ENCODE data around the gene GAS2. TPM values are rescaled to one million over a fixed set of nuclear protein-coding genes. Genes with fewer than 3 reads are reported as not detected.

Gene GAS2
- total and polyA plus RNA-seq, 2 donors (not counting 1 experiment from before 2014, with no cell fraction given) = 0.27 to 1.2 TPM

- Histone ChIP-seq H4K20me1 (ENCODE audit: control insufficient read depth, extremely low read depth, insufficient read depth, low read length) (no peaks in the 10 kb centered on the region), H3K79me2 (ENCODE audit: control insufficient read depth, insufficient read depth, low read length) (no peaks in the 10 kb centered on the region), H3K27me3 (ENCODE audit: control insufficient read depth, insufficient read depth, low read length) (no peaks in the 10 kb centered on the region), H3K4me3 (replicated peaks in 1 of 4; ENCODE audit: control extremely low read depth in 1 of 4, insufficient read depth in 1 of 4, low read depth in 3 of 4, low read length in 4 of 4) (no peak overlapping the region), H3K9ac (ENCODE audit: insufficient read depth, low read length) (no peak overlapping the region), H3K27ac (ENCODE audit: insufficient read depth, low read length) (no peak overlapping the region), H3K4me1 (ENCODE audit: control insufficient read depth, extremely low read depth, insufficient read depth, low read length) (no peaks in the 10 kb centered on the region), H3K9me3 (ENCODE audit: control insufficient read depth, insufficient read depth, low read depth, low read length) (no peaks in the 10 kb centered on the region), H2AFZ (ENCODE audit: low read length) (no peak overlapping the region), H3K36me3 (ENCODE audit: control insufficient read depth, insufficient read depth, low read length) (no peaks in the 10 kb centered on the region), H3K4me2 (ENCODE audit: extremely low read depth, insufficient read depth, low read length) (no peak overlapping the region)
- no peak for DNase-seq (ENCODE audit: low read depth in 2 of 2)
- no peak for TF ChIP-seq EZH2 (IDR thresholded peaks at IDR 0.05; ENCODE audit: low read length, missing control alignments)
- TF ChIP-seq, protein P1, sequence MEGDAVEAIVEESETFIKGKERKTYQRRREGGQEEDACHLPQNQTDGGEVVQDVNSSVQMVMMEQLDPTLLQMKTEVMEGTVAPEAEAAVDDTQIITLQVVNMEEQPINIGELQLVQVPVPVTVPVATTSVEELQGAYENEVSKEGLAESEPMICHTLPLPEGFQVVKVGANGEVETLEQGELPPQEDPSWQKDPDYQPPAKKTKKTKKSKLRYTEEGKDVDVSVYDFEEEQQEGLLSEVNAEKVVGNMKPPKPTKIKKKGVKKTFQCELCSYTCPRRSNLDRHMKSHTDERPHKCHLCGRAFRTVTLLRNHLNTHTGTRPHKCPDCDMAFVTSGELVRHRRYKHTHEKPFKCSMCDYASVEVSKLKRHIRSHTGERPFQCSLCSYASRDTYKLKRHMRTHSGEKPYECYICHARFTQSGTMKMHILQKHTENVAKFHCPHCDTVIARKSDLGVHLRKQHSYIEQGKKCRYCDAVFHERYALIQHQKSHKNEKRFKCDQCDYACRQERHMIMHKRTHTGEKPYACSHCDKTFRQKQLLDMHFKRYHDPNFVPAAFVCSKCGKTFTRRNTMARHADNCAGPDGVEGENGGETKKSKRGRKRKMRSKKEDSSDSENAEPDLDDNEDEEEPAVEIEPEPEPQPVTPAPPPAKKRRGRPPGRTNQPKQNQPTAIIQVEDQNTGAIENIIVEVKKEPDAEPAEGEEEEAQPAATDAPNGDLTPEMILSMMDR (conservative IDR thresholded peaks at IDR 0.05 in 1 of 2, IDR thresholded peaks at IDR 0.05 in 1 of 2; ENCODE audit: low read depth in 1 of 2, low read length in 2 of 2) = no peak
These were observed 33.0 kb upstream of the GAS2 start for GRCh38 chr11:22633354-22633902.

DNA sequence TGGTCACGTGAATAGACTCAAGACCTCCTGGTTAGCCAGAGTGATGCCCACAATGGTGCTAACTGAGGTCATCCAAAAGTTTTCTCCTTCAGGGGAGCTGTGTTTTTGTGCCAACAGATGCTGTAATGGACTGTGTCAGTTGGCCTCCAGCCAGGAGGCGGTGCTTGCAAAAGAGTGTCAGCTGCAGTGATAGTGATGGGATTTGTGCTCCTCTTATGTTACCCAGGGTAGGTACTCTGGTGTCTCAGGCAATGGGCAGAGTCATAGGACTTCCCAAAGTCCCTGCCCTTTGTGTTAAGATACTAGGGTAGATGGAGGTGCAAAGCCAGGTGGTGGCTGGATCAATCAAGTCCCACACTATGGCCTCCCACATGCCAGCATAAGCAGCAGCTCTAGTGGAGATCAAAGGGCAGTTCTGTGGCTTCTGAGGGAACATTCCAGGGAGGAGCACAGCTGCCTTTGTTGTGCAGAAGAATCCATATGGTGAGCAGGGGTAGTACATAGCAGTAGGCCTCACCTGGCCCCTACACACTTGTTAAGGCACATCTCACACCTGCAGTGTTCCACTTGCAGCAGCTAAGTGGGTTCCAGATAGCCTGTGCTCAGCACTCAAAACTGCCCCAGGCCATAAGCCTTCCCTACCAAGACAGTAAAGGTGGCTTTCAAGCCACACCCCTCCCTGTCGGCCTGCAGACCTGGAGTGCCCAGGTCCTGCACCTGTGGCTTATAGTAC is 31.3 kb upstream of the GAS2 start:
- no peaks in the 10 kb centered on the region for H3K79me2 ChIP-seq (ENCODE audit: control insufficient read depth, insufficient read depth, low read length)
- H3K9ac ChIP-seq (ENCODE audit: insufficient read depth, low read length) = no peak overlapping the region
- no peaks in the 10 kb centered on the region for H3K27me3 ChIP-seq (ENCODE audit: control insufficient read depth, insufficient read depth, low read length)
- H3K4me3 ChIP-seq (replicated peaks in 1 of 4; ENCODE audit: control extremely low read depth in 1 of 4, insufficient read depth in 1 of 4, low read depth in 3 of 4, low read length in 4 of 4) = no peak overlapping the region
- no peaks in the 10 kb centered on the region for H3K36me3 ChIP-seq (ENCODE audit: control insufficient read depth, insufficient read depth, low read length)
- TF ChIP-seq, protein P1 (conservative IDR thresholded peaks at IDR 0.05 in 1 of 2, IDR thresholded peaks at IDR 0.05 in 1 of 2; ENCODE audit: low read depth in 1 of 2, low read length in 2 of 2) = no peak
- no peak for TF ChIP-seq EZH2 (IDR thresholded peaks at IDR 0.05; ENCODE audit: low read length, missing control alignments)
- H4K20me1 ChIP-seq (ENCODE audit: control insufficient read depth, extremely low read depth, insufficient read depth, low read length) = no peaks in the 10 kb centered on the region
- H3K4me2 ChIP-seq (ENCODE audit: extremely low read depth, insufficient read depth, low read length) = no peak overlapping the region
- no peaks in the 10 kb centered on the region for H3K4me1 ChIP-seq (ENCODE audit: control insufficient read depth, extremely low read depth, insufficient read depth, low read length)
- H3K27ac ChIP-seq (ENCODE audit: insufficient read depth, low read length) = no peak overlapping the region
- H2AFZ ChIP-seq (ENCODE audit: low read length) = no peak overlapping the region
- H3K9me3 ChIP-seq (ENCODE audit: control insufficient read depth, insufficient read depth, low read depth, low read length) = no peaks in the 10 kb centered on the region
- peak; percentile 20 to 51 for DNase-seq (ENCODE audit: low read depth in 2 of 2)

GRCh38 chr11:22635689-22636088 is 30.7 kb upstream of the GAS2 start:
- H3K4me2 ChIP-seq (ENCODE audit: extremely low read depth, insufficient read depth, low read length) = no peak overlapping the region
- no peaks in the 10 kb centered on the region for H4K20me1 ChIP-seq (ENCODE audit: control insufficient read depth, extremely low read depth, insufficient read depth, low read length)
- no peak overlapping the region for H3K4me3 ChIP-seq (replicated peaks in 1 of 4; ENCODE audit: control extremely low read depth in 1 of 4, insufficient read depth in 1 of 4, low read depth in 3 of 4, low read length in 4 of 4)
- H3K79me2 ChIP-seq (ENCODE audit: control insufficient read depth, insufficient read depth, low read length) = no peaks in the 10 kb centered on the region
- H3K27ac ChIP-seq (ENCODE audit: insufficient read depth, low read length) = no peak overlapping the region
- no peaks in the 10 kb centered on the region for H3K27me3 ChIP-seq (ENCODE audit: control insufficient read depth, insufficient read depth, low read length)
- no peaks in the 10 kb centered on the region for H3K9me3 ChIP-seq (ENCODE audit: control insufficient read depth, insufficient read depth, low read depth, low read length)
- TF ChIP-seq, protein P1 (conservative IDR thresholded peaks at IDR 0.05 in 1 of 2, IDR thresholded peaks at IDR 0.05 in 1 of 2; ENCODE audit: low read depth in 1 of 2, low read length in 2 of 2) = no peak
- no peak for TF ChIP-seq EZH2 (IDR thresholded peaks at IDR 0.05; ENCODE audit: low read length, missing control alignments)
- DNase-seq (ENCODE audit: low read depth in 2 of 2) = no peak
- no peak overlapping the region for H3K9ac ChIP-seq (ENCODE audit: insufficient read depth, low read length)
- no peak overlapping the region for H2AFZ ChIP-seq (ENCODE audit: low read length)
- H3K36me3 ChIP-seq (ENCODE audit: control insufficient read depth, insufficient read depth, low read length) = no peaks in the 10 kb centered on the region
- H3K4me1 ChIP-seq (ENCODE audit: control insufficient read depth, extremely low read depth, insufficient read depth, low read length) = no peaks in the 10 kb centered on the region

Data from fibroblast of lung (primary cell).